Mesenchymal stem cell (in vitro differentiated cells and primary cell): ENCODE results near the gene PYDC1.

ENCODE experiments used
- DNase-seq: peaks from one replicate; pipeline ENCODE4 v3.0.0-alpha.2; 2013
- H2AFZ ChIP-seq: one replicate; pipeline ENCODE4 v1.6.1; 2013; ENCODE audit warnings: low read depth, mild to moderate bottlenecking, control low read depth, inconsistent platforms, low read length, moderate library complexity
- H2AK5ac ChIP-seq: 2 replicates; pipeline ENCODE4 v1.6.1; 2013; ENCODE audit warnings: low read length, moderate library complexity, mild to moderate bottlenecking, inconsistent platforms; ENCODE audit not compliant: severe bottlenecking
- H2BK120ac ChIP-seq: one replicate; pipeline ENCODE4 v1.6.1; 2013; ENCODE audit warnings: low read depth, mild to moderate bottlenecking, inconsistent platforms, low read length, moderate library complexity
- H2BK12ac ChIP-seq, 2 experiments: one replicate each; pipeline ENCODE4 v1.6.1; 2013; ENCODE audit warnings: inconsistent platforms in 2 of 2, low read length in 2 of 2, mild to moderate bottlenecking in 2 of 2, moderate library complexity in 2 of 2, control low read depth in 1 of 2
- H2BK15ac ChIP-seq: one replicate; pipeline ENCODE4 v1.6.1; 2013; ENCODE audit warnings: mild to moderate bottlenecking, low read depth, inconsistent platforms; ENCODE audit not compliant: poor library complexity, severe bottlenecking
- H2BK5ac ChIP-seq: 2 replicates; pipeline ENCODE4 v1.6.1; 2013; ENCODE audit warnings: low read depth, mild to moderate bottlenecking, low read length, control low read depth, inconsistent platforms; ENCODE audit not compliant: poor library complexity, severe bottlenecking
- H3K14ac ChIP-seq, 2 experiments: one replicate each; pipeline ENCODE4 v1.6.1; 2013; ENCODE audit warnings: inconsistent platforms in 2 of 2, low read length in 2 of 2, control low read depth in 1 of 2, mild to moderate bottlenecking in 1 of 2, moderate library complexity in 1 of 2
- H3K18ac ChIP-seq, 2 experiments: one replicate each; pipeline ENCODE4 v1.6.1; 2013; ENCODE audit warnings: inconsistent platforms in 2 of 2, low read length in 2 of 2, control low read depth in 1 of 2, low read depth in 1 of 2, mild to moderate bottlenecking in 1 of 2
- H3K23ac ChIP-seq, 2 experiments: one replicate each; pipeline ENCODE4 v1.6.1; 2013; ENCODE audit warnings: inconsistent platforms in 2 of 2, low read length in 2 of 2, mild to moderate bottlenecking in 2 of 2, moderate library complexity in 2 of 2, control low read depth in 1 of 2
- H3K27ac ChIP-seq: 2 replicates; pipeline ENCODE4 v1.5.1; 2013; ENCODE audit warnings: mild to moderate bottlenecking, moderate library complexity, low read length, control low read depth, inconsistent platforms; ENCODE audit not compliant: poor library complexity, severe bottlenecking
- H3K27me3 ChIP-seq, 2 experiments: 2 replicates each; pipeline versions ENCODE4 v1.6.1 to v1.7.0; 2013; ENCODE audit warnings: low read length in 2 of 2, mild to moderate bottlenecking in 2 of 2, moderate library complexity in 2 of 2, control low read depth in 1 of 2, inconsistent platforms in 1 of 2; ENCODE audit not compliant: control insufficient read depth in 1 of 2, insufficient read depth in 1 of 2
- H3K36me3 ChIP-seq, 2 experiments: 2 replicates each; pipeline versions ENCODE4 v1.6.1 to v1.7.0; 2013; ENCODE audit warnings: low read length in 2 of 2, control low read depth in 1 of 2, inconsistent platforms in 1 of 2, low read depth in 1 of 2, mild to moderate bottlenecking in 1 of 2; ENCODE audit not compliant: insufficient read depth in 2 of 2, control insufficient read depth in 1 of 2
- H3K4ac ChIP-seq, 2 experiments: one replicate each; pipeline ENCODE4 v1.6.1; 2013; ENCODE audit warnings: inconsistent platforms in 2 of 2, low read length in 2 of 2, mild to moderate bottlenecking in 2 of 2, moderate library complexity in 2 of 2, control low read depth in 1 of 2, low read depth in 1 of 2
- H3K4me1 ChIP-seq: 2 replicates; pipeline ENCODE4 v1.6.1; 2013; ENCODE audit warnings: low read depth, low read length, control low read depth; ENCODE audit not compliant: control insufficient read depth, insufficient read depth
- H3K4me2 ChIP-seq: 2 replicates; pipeline ENCODE4 v1.6.1; 2013; ENCODE audit warnings: low read length, mild to moderate bottlenecking, inconsistent platforms; ENCODE audit not compliant: poor library complexity, severe bottlenecking
- H3K4me3 ChIP-seq, 2 experiments: 2 replicates each; pipeline versions ENCODE4 v1.5.1 to v1.7.0; 2013; ENCODE audit warnings: low read length in 2 of 2, mild to moderate bottlenecking in 2 of 2, control low read depth in 1 of 2, low read depth in 1 of 2; ENCODE audit not compliant: insufficient read depth in 1 of 2
- H3K79me1 ChIP-seq: replicated peaks from 2 replicates; pipeline ENCODE4 v1.6.1; 2013; ENCODE audit warnings: mild to moderate bottlenecking, control low read depth, low read length, inconsistent platforms; ENCODE audit not compliant: poor library complexity, severe bottlenecking
- H3K9ac ChIP-seq: 2 replicates; pipeline ENCODE4 v1.7.0; 2013; ENCODE audit warnings: mild to moderate bottlenecking, low read length, moderate library complexity
- H3K9me3 ChIP-seq: 2 replicates; pipeline ENCODE4 v1.7.0; 2013; ENCODE audit warnings: mild to moderate bottlenecking, low read length; ENCODE audit not compliant: control insufficient read depth
- H4K8ac ChIP-seq: one replicate; pipeline ENCODE4 v1.6.1; 2013; ENCODE audit warnings: inconsistent platforms, mild to moderate bottlenecking, low read length, moderate library complexity
- H4K91ac ChIP-seq: one replicate; pipeline ENCODE4 v1.6.1; 2013; ENCODE audit warnings: mild to moderate bottlenecking, low read length, inconsistent platforms
- WGBS: methylation state at CpG from one replicate; pipeline ENCODE4 v1.1.7; 2013; ENCODE audit warnings: mixed read lengths; 5-methylcytosine and 5-hydroxymethylcytosine counted together

PYDC1 gene

DNA sequence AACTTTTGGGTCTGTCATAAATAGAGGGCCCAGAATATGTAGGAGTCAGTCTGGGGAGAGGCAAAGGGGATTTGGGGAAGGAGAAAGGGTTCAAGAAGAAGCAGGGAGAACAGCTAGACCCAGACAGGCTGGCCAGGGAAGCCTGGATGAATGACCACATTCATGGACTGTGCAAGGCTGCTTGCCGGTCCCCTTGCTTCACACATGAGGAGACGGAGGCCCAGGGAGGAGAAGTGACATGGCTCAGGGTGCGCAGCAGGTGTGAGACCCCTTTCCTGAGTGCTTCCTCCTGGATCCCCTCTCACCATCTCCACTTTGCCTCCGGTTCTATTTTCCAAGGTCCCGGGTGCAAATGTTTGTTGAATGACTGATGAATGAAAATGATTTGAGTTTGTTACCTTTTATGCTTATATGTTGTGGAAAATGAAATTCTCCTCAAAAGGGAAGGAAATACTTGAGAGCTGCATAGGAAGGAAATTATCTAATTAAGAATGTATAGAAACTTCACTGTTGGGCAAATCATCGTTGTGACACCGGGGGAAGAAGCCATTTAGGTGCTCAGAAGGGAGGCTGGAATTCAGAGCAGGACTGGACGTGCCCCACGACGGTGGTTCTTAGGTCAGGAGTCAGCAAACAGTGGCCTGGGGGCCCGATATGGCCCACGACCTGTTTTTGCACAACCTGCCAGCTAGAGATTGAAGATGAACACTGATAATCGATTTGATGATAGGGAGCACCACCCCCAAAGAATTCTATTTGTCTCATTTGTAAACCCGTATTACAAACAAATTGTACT, 43.4 kb upstream of the PYDC1 start:
- Histone ChIP-seq H3K18ac (no peak overlapping the region), H2BK15ac (no peak overlapping the region), H2AFZ (no peak overlapping the region), H2BK5ac (no peak overlapping the region), H3K14ac (no peak overlapping the region), H3K4ac (no peak overlapping the region), H3K4me3 (no peak overlapping the region), H3K27ac (no peak overlapping the region), H3K23ac (no peak overlapping the region), H3K36me3 (no peaks in the 10 kb centered on the region), H3K27me3 (peaks cover 0 to 36% of the 10 kb centered on the region in 2 experiments), H2BK120ac (no peak overlapping the region), H3K9ac (no peak overlapping the region), H3K9me3 (no peaks in the 10 kb centered on the region), H2BK12ac (no peak overlapping the region), H4K91ac (no peak overlapping the region), H2AK5ac (no peak overlapping the region), H3K4me2 (no peak overlapping the region), H3K4me1 (peaks cover under 1% of the 10 kb centered on the region), H4K8ac (no peak overlapping the region), H3K79me1 (no peaks in the 10 kb centered on the region)
- DNase-seq: no peak
- 81% methylated on average over 10 of the region's 14 CpGs for WGBS

- Histone ChIP-seq H3K18ac (no peak overlapping the region), H3K4me2 (no peak overlapping the region), H3K9me3 (no peaks in the 10 kb centered on the region), H4K8ac (no peak overlapping the region), H3K14ac (no peak overlapping the region), H3K4me1 (no peaks in the 10 kb centered on the region), H3K27me3 (peaks cover 4 to 34% of the 10 kb centered on the region in 2 experiments), H3K36me3 (no peaks in the 10 kb centered on the region), H3K9ac (no peak overlapping the region), H3K4me3 (no peak overlapping the region), H3K27ac (no peak overlapping the region), H3K79me1 (no peaks in the 10 kb centered on the region), H2BK12ac (no peak overlapping the region), H2BK15ac (no peak overlapping the region), H2AK5ac (no peak overlapping the region), H4K91ac (no peak overlapping the region), H3K4ac (no peak overlapping the region), H2BK120ac (no peak overlapping the region), H2AFZ (no peak overlapping the region), H3K23ac (no peak overlapping the region), H2BK5ac (no peak overlapping the region)
- DNase-seq: no peak
- WGBS: 47% methylated on average over 2 of the region's 4 CpGs
These were observed 41.4 kb upstream of the PYDC1 start for GRCh38 chr16:31258366-31258765.

- H3K14ac ChIP-seq: no peak overlapping the region
- H2BK120ac ChIP-seq: no peak overlapping the region
- no peak overlapping the region for H3K9ac ChIP-seq
- H3K9me3 ChIP-seq: no peaks in the 10 kb centered on the region
- H4K91ac ChIP-seq: no peak overlapping the region
- H3K23ac ChIP-seq: no peak overlapping the region
- H3K18ac ChIP-seq: no peak overlapping the region
- no peak overlapping the region for H2AK5ac ChIP-seq
- WGBS: 75% methylated on average over 7 of the region's 8 CpGs
- H3K4me2 ChIP-seq: no peak overlapping the region
- no peak overlapping the region for H2BK12ac ChIP-seq
- H2BK5ac ChIP-seq: no peak overlapping the region
- DNase-seq: no peak
- H3K4me3 ChIP-seq: no peak overlapping the region
- H2BK15ac ChIP-seq: no peak overlapping the region
- H3K79me1 ChIP-seq: no peaks in the 10 kb centered on the region
- H2AFZ ChIP-seq: no peak overlapping the region
- no peaks in the 10 kb centered on the region for H3K4me1 ChIP-seq
- no peak overlapping the region for H3K4ac ChIP-seq
- H3K27ac ChIP-seq: no peak overlapping the region
- H3K27me3 ChIP-seq: peaks cover 4 to 21% of the 10 kb centered on the region in 2 experiments
- H4K8ac ChIP-seq: no peak overlapping the region
- no peaks in the 10 kb centered on the region for H3K36me3 ChIP-seq
These were observed 39.5 kb upstream of the PYDC1 start for GRCh38 chr16:31256466-31256865.

DNA sequence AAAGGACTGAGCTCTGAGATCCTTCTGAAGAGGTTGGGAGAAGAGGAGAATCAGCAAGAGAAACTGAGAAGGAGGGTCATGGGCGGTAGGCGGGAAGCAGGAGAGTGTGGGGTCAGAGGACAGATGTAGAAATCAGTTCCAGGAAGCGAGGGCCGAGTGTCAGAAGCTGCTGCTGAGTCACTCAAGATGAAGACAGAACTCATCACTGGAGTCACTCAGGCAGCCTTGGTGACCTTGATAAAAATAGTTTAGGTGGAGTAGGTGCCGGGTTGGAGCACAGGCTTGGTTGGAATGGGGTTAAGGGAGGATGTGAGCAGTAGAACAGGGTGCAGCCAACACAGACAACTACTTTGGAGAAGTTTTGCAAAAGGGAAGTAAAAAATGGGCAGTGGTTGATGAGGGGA, 36.7 kb upstream of the PYDC1 start:
- H3K36me3 ChIP-seq: no peaks in the 10 kb centered on the region
- no peaks in the 10 kb centered on the region for H3K9me3 ChIP-seq
- no peak overlapping the region for H2AFZ ChIP-seq
- no peak overlapping the region for H3K14ac ChIP-seq
- no peak overlapping the region for H2BK5ac ChIP-seq
- no peak overlapping the region for H3K27ac ChIP-seq
- no peaks in the 10 kb centered on the region for H3K79me1 ChIP-seq
- H3K27me3 ChIP-seq: peaks cover 4 to 17% of the 10 kb centered on the region in 2 experiments
- H4K8ac ChIP-seq: no peak overlapping the region
- no peak overlapping the region for H3K23ac ChIP-seq
- no peak overlapping the region for H3K9ac ChIP-seq
- no peak overlapping the region for H2AK5ac ChIP-seq
- no peak overlapping the region for H2BK12ac ChIP-seq
- no peak overlapping the region for H3K18ac ChIP-seq
- H3K4me2 ChIP-seq: no peak overlapping the region
- no peak overlapping the region for H3K4me3 ChIP-seq
- no peak overlapping the region for H2BK15ac ChIP-seq
- H3K4me1 ChIP-seq: no peaks in the 10 kb centered on the region
- WGBS: 69% methylated on average over 5 of the region's 5 CpGs
- H4K91ac ChIP-seq: no peak overlapping the region
- no peak overlapping the region for H3K4ac ChIP-seq
- H2BK120ac ChIP-seq: no peak overlapping the region
- DNase-seq: no peak
